HepG2 (cell line): ENCODE data around the gene PRM3. TPM values are rescaled to one million over a fixed set of nuclear protein-coding genes. Genes with fewer than 3 reads are reported as not detected.
A peak's percentile ranks its signal among the peaks of the same experiment; 100 is the strongest.

Experiments used
- BCL6 ChIP-seq: IDR thresholded peaks from 2 replicates; pipeline ENCODE4 v1.6.1; 2016; ENCODE audit warnings: missing genetic modification reagents, missing compliant biosample characterization
- ELF1 ChIP-seq: sonication (generic); formaldehyde crosslinking; IDR thresholded peaks from 2 replicates; pipeline ENCODE4 v1.4.0; 2020; ENCODE audit warnings: missing genetic modification reagents
- FOXC1 ChIP-seq: sonication (generic); formaldehyde crosslinking; IDR thresholded peaks from 2 replicates; pipeline ENCODE4 v1.8.0; 2022; ENCODE audit warnings: mild to moderate bottlenecking, missing genetic modification reagents, borderline replicate concordance
- FOXK1 ChIP-seq: sonication (generic); formaldehyde crosslinking; IDR thresholded peaks from 2 replicates; pipeline ENCODE4 v1.4.0; 2020; ENCODE audit warnings: low read depth, missing genetic modification reagents, borderline replicate concordance
- FOXM1 ChIP-seq: sonication (generic); formaldehyde crosslinking; IDR thresholded peaks from 2 replicates; pipeline ENCODE4 v1.5.0; 2020; ENCODE audit warnings: missing genetic modification reagents
- HDAC2 ChIP-seq: sonication (generic); formaldehyde crosslinking; IDR thresholded peaks from 2 replicates; pipeline ENCODE4 v1.4.0; 2020; ENCODE audit warnings: missing genetic modification reagents
- HNF4A ChIP-seq: sonication (generic); formaldehyde crosslinking; IDR thresholded peaks from 2 replicates; pipeline ENCODE4 v1.4.0; 2020; ENCODE audit warnings: missing genetic modification reagents
- KDM4B ChIP-seq: sonication (generic); formaldehyde crosslinking; IDR thresholded peaks from 2 replicates; pipeline ENCODE4 v1.4.0; 2020; ENCODE audit warnings: missing genetic modification reagents
- MEF2D ChIP-seq: sonication (generic); formaldehyde crosslinking; IDR thresholded peaks from 2 replicates; pipeline ENCODE4 v1.5.1; 2020; ENCODE audit warnings: mild to moderate bottlenecking, missing genetic modification reagents
- MYNN ChIP-seq: sonication (generic); formaldehyde crosslinking; IDR thresholded peaks from 2 replicates; pipeline ENCODE4 v1.4.0; 2020; ENCODE audit warnings: mild to moderate bottlenecking, low read depth, missing genetic modification reagents
- NCOA2 ChIP-seq: sonication (generic); formaldehyde crosslinking; IDR thresholded peaks from 2 replicates; pipeline ENCODE4 v1.8.0; 2022; ENCODE audit warnings: inconsistent platforms
- NR2F6 ChIP-seq, 2 experiments: IDR thresholded peaks; 2 replicates each; pipeline ENCODE4 v1.6.1; 2016; ENCODE audit warnings: antibody characterized with exemption in 1 of 2, mild to moderate bottlenecking in 1 of 2
- SMAD1 ChIP-seq: sonication (generic); formaldehyde crosslinking; IDR thresholded peaks from 2 replicates; pipeline ENCODE4 v1.4.0; 2020; ENCODE audit warnings: missing genetic modification reagents, low read depth, mild to moderate bottlenecking, borderline replicate concordance
- SPEN ChIP-seq: sonication (generic); formaldehyde crosslinking; IDR thresholded peaks from 2 replicates; pipeline ENCODE4 v1.5.1; 2020; ENCODE audit warnings: low read depth, mild to moderate bottlenecking, missing genetic modification reagents
- TBX2 ChIP-seq: sonication (generic); formaldehyde crosslinking; IDR thresholded peaks from 2 replicates; pipeline ENCODE4 v1.5.0; 2020; ENCODE audit warnings: missing genetic modification reagents, mild to moderate bottlenecking, borderline replicate concordance
- THAP11 ChIP-seq: IDR thresholded peaks from 2 replicates; pipeline ENCODE4 v1.6.1; 2016; ENCODE audit warnings: missing biosample characterization, missing genetic modification reagents
- ZMYM4 ChIP-seq: sonication (generic); formaldehyde crosslinking; IDR thresholded peaks from 2 replicates; pipeline ENCODE4 v1.8.1; 2023; ENCODE audit warnings: mild to moderate bottlenecking, missing genetic modification reagents
- ZNF441 ChIP-seq: sonication (generic); formaldehyde crosslinking; IDR thresholded peaks from 2 replicates; pipeline ENCODE4 v1.7.0; 2021; ENCODE audit warnings: missing genetic modification reagents, borderline replicate concordance
- ZNF543 ChIP-seq: sonication (generic); formaldehyde crosslinking; IDR thresholded peaks from 2 replicates; pipeline ENCODE4 v1.4.0; 2020; ENCODE audit warnings: mild to moderate bottlenecking, missing genetic modification reagents
- ZNF550 ChIP-seq: sonication (generic); formaldehyde crosslinking; IDR thresholded peaks from 2 replicates; pipeline ENCODE4 v1.4.0; 2020; ENCODE audit warnings: mild to moderate bottlenecking, missing genetic modification reagents, borderline replicate concordance
- ZNF572 ChIP-seq: sonication (generic); formaldehyde crosslinking; IDR thresholded peaks from 2 replicates; pipeline ENCODE4 v1.5.1; 2020; ENCODE audit warnings: mild to moderate bottlenecking, missing genetic modification reagents
- ZNF775 ChIP-seq: sonication (generic); formaldehyde crosslinking; IDR thresholded peaks from 2 replicates; pipeline ENCODE4 v1.4.0; 2020; ENCODE audit warnings: missing genetic modification reagents, mild to moderate bottlenecking, moderate library complexity, borderline replicate concordance
- polyA plus RNA-seq, 8 experiments: library from polyadenylated mRNA; depleted of rRNA in 3 of 8; stranded (reverse) in 7 of 8; unstranded in 1 of 8; fragments of >200 nt; fragmentation: Illumina TruSeq in 4 of 8; extraction: Trizol in 4 of 8; gene quantifications; 2 replicates each; pipeline versions ENCODE4 v1.2.1 to v1.2.3, GENCODE V29; 2011 to 2016; ENCODE audit warnings: low read depth in 4 of 8, missing spikeins in 1 of 8, mixed read lengths in 1 of 8; ENCODE audit not compliant: insufficient read depth in 1 of 8
- total RNA-seq, 5 experiments: library from RNA; depleted of rRNA; stranded (reverse); fragments of >200 nt; fragmentation: Illumina TruSeq; extraction: Trizol; gene quantifications; 2 replicates each; pipeline ENCODE4 v1.2.3, GENCODE V29; 2016; ENCODE audit warnings: low read depth in 1 of 5
- TF ChIP-seq, protein P1 (sequence below), 2 experiments: IDR thresholded peaks; 2 replicates each; pipeline ENCODE4 v1.6.1; 2011 to 2012; ENCODE audit warnings: low read length in 2 of 2, borderline replicate concordance in 1 of 2, low read depth in 1 of 2, mild to moderate bottlenecking in 1 of 2, moderate library complexity in 1 of 2
- TF ChIP-seq, protein P2 (sequence below): sonication (generic); formaldehyde crosslinking; IDR thresholded peaks from 2 replicates; pipeline ENCODE4 v1.4.0; 2020; ENCODE audit warnings: missing genetic modification reagents

Gene PRM3
- total and polyA plus RNA-seq, 2 of the 13 experiments (the other 11 are each of a cell fraction or from before 2014, with no cell fraction given) = not detected

DNA sequence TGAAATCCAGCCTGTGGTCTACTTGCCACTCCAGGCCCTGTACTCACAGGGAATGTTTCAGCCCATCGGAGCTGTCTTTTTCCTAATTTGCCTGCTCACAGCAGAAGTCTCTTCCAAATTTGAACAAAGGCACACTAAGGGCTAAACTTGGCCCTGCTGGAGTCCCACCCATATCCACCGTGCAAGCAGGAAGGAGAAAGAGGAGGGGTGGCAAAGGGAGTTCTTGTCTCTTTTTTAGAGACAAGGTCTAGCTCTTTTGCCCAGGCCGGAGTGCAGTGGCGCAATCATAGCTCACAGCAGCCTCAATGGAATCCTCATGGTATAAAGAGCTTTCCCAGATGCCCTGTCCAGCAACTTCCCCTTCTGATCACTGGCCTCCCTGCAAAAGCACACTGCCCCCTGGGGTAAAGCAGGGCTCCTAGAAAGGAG lies 10.4 kb upstream of the PRM3 start (continued):
- TF ChIP-seq, protein P1, sequence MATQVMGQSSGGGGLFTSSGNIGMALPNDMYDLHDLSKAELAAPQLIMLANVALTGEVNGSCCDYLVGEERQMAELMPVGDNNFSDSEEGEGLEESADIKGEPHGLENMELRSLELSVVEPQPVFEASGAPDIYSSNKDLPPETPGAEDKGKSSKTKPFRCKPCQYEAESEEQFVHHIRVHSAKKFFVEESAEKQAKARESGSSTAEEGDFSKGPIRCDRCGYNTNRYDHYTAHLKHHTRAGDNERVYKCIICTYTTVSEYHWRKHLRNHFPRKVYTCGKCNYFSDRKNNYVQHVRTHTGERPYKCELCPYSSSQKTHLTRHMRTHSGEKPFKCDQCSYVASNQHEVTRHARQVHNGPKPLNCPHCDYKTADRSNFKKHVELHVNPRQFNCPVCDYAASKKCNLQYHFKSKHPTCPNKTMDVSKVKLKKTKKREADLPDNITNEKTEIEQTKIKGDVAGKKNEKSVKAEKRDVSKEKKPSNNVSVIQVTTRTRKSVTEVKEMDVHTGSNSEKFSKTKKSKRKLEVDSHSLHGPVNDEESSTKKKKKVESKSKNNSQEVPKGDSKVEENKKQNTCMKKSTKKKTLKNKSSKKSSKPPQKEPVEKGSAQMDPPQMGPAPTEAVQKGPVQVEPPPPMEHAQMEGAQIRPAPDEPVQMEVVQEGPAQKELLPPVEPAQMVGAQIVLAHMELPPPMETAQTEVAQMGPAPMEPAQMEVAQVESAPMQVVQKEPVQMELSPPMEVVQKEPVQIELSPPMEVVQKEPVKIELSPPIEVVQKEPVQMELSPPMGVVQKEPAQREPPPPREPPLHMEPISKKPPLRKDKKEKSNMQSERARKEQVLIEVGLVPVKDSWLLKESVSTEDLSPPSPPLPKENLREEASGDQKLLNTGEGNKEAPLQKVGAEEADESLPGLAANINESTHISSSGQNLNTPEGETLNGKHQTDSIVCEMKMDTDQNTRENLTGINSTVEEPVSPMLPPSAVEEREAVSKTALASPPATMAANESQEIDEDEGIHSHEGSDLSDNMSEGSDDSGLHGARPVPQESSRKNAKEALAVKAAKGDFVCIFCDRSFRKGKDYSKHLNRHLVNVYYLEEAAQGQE (IDR thresholded peaks at IDR 0.05; ENCODE audit: borderline replicate concordance in 1 of 2, low read depth in 1 of 2, low read length in 2 of 2) = peak; percentile 17 to 88
- TF ChIP-seq NR2F6 (IDR thresholded peaks at IDR 0.05) (no peak; the same call in 1 of the 2 replicates), NR2F6 (CRISPR knock-in tag; IDR thresholded peaks at IDR 0.05) (peak; percentile 56; the same call in 1 of the 2 replicates), KDM4B (peak; percentile 32; the same call in 1 of the 2 replicates), HNF4A (CRISPR knock-in tag) (0 out of 2 replicates have a peak, but pooled peaks have one; percentile 10), TBX2 (CRISPR knock-in tag) (no peak), THAP11 (CRISPR knock-in tag) (0 out of 2 replicates have a peak, but pooled peaks have one; percentile 29), FOXK1 (CRISPR knock-in tag) (peak; percentile 45; the same call in 1 of the 2 replicates), SPEN (CRISPR knock-in tag) (peak; percentile 12; the same call in 1 of the 2 replicates), ZNF543 (CRISPR knock-in tag) (0 out of 2 replicates have a peak, but pooled peaks have one; percentile 20), ZNF572 (CRISPR knock-in tag) (peak; percentile 77; the same call in 1 of the 2 replicates), ELF1 (peak; percentile 37; the same call in 1 of the 2 replicates), BCL6 (CRISPR knock-in tag) (peak; percentile 29), ZNF441 (CRISPR knock-in tag) (peak; percentile 58; the same call in 1 of the 2 replicates), NCOA2 (peak; percentile 45; the same call in 1 of the 2 replicates), ZMYM4 (CRISPR knock-in tag) (peak; percentile 49; the same call in 1 of the 2 replicates), FOXC1 (CRISPR knock-in tag) (peak; percentile 55; the same call in 1 of the 2 replicates), MEF2D (CRISPR knock-in tag) (0 out of 2 replicates have a peak, but pooled peaks have one; percentile 57), ZNF550 (CRISPR knock-in tag) (no peak), MYNN (CRISPR knock-in tag) (no peak), SMAD1 (CRISPR knock-in tag) (no peak), FOXM1 (CRISPR knock-in tag) (no peak), ZNF775 (CRISPR knock-in tag) (no peak), HDAC2 (CRISPR knock-in tag) (peak; percentile 66; the same call in 1 of the 2 replicates)
- TF ChIP-seq, protein P2, sequence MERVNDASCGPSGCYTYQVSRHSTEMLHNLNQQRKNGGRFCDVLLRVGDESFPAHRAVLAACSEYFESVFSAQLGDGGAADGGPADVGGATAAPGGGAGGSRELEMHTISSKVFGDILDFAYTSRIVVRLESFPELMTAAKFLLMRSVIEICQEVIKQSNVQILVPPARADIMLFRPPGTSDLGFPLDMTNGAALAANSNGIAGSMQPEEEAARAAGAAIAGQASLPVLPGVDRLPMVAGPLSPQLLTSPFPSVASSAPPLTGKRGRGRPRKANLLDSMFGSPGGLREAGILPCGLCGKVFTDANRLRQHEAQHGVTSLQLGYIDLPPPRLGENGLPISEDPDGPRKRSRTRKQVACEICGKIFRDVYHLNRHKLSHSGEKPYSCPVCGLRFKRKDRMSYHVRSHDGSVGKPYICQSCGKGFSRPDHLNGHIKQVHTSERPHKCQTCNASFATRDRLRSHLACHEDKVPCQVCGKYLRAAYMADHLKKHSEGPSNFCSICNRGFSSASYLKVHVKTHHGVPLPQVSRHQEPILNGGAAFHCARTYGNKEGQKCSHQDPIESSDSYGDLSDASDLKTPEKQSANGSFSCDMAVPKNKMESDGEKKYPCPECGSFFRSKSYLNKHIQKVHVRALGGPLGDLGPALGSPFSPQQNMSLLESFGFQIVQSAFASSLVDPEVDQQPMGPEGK = peak; percentile 33; the same call in 1 of the 2 replicates
